Non-pigmented ciliary epithelial cell (primary cell): Measurements from ENCODE around the gene BCL2L11.
"Not testable (repeated sequence)": the region's sequence is repeated elsewhere in the genome, so short reads cannot be mapped to it uniquely, and the experiment has no call there.

Experiments used
- DNase-seq: peaks from one replicate; pipeline ENCODE4 v3.0.0-alpha.2; 2010; ENCODE audit warnings: low read depth

Gene BCL2L11, protein sequence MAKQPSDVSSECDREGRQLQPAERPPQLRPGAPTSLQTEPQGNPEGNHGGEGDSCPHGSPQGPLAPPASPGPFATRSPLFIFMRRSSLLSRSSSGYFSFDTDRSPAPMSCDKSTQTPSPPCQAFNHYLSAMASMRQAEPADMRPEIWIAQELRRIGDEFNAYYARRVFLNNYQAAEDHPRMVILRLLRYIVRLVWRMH

GRCh38 chr2:111120253-111121027 is at the start of gene BCL2L11:
BCL2L11 (plus strand) TSS chr2:111120914; CDS start chr2:111123746, 2,832 bp downstream.
- peak; percentile 47 for DNase-seq

GRCh38 chr2:111071600-111072171 is 49.0 kb upstream of the BCL2L11 start:
- DNase-seq, result peak; percentile 67

DNA sequence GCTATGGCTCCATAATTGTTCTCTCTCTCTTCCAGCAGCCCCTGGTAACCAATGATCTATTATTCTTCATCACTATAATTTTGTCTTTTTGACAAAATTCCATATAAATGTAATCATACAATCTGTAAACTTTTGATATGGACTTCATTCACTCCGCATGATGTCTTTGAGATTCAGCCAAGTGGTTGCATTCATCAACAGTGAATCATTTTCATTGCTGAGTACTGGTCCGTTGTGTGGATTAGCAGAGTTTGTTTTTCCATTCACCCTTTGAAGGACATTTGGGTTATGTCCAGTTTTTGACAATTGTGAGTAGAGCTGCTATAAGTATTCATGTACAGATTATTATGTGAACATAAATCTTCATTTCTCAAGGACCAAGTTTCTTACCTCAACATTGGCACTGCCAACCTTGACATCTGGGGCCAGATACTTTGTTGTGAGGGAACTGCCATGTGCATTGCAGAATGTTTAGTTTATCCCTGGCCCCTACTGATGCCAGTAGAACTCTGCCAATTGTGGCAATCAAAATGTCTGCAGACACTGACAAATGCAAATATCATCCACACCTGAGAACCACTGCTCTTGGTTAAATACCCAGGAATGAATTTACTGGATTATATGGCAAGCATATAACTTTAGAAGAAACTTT is 48.4 kb upstream of the BCL2L11 start:
- peak; percentile 77 for DNase-seq

DNA sequence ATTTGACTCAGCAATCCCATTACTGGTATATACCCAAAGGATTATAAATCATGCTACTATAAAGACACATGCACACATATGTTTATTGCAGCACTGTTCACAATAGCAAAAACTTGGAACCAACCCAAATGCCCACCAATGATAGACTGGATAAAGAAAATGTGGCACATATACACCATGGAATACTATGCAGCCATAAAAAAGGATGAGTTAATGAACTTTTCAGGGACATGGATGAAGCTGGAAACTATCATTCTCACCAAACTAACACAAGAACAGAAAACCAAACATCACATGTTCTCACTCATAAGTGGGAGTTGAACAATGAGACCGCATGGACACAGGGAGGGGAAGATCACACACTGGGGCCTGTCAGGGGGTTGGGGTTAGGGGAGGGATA is 38.1 kb upstream of the BCL2L11 start:
- not testable (repeated sequence) for DNase-seq

GRCh38 chr2:111091811-111092211 is 28.9 kb upstream of the BCL2L11 start:
- no peak for DNase-seq

DNA sequence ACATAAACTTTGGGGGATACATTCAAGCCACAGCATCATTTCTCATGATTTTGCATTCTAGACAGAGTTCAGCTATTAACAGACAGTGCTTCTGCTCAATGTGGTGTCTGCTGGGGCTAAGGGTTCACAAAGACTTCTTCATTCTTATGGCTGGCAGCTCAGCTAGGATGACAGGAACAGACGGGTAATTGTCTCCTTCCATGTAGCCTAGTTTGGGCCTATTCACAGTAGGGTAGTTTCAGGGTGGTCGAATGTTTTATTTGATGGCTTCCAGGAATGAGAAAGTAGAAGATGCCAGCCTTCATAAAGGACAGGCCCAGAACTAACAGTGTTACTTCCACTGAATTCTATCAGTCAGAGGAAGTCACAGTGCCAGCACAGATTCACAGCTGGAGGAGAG is 26.0 kb upstream of the BCL2L11 start:
- no peak for DNase-seq

- no peak for DNase-seq
These were observed 25.3 kb upstream of the BCL2L11 start for GRCh38 chr2:111095434-111095833.

GRCh38 chr2:111099402-111099801 is 21.3 kb upstream of the BCL2L11 start:
- DNase-seq, result no peak

- DNase-seq, result no peak
These were observed 20.5 kb upstream of the BCL2L11 start for GRCh38 chr2:111100087-111100764.

DNA sequence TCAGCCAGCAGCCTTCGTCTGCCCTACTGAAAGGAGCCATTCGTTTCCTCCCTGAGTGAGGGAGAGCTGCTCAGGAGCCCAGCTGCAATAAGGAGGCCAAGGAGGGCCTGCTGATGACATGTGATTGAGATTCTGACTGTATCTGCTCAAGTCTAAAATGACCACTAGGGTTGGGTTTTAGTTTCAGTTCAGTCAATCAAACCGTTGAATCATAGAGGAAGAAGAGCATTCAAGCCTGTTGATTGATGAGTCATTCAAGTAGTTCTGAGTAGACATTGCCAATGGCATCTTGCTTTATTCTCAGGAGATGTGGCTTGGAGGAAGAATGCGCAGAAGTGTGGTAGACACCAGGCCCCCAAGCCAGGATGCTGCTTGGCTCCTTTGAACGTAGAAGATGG is 19.9 kb upstream of the BCL2L11 start:
- no peak for DNase-seq

GRCh38 chr2:111101592-111101991 is 19.1 kb upstream of the BCL2L11 start:
- no peak for DNase-seq

DNA sequence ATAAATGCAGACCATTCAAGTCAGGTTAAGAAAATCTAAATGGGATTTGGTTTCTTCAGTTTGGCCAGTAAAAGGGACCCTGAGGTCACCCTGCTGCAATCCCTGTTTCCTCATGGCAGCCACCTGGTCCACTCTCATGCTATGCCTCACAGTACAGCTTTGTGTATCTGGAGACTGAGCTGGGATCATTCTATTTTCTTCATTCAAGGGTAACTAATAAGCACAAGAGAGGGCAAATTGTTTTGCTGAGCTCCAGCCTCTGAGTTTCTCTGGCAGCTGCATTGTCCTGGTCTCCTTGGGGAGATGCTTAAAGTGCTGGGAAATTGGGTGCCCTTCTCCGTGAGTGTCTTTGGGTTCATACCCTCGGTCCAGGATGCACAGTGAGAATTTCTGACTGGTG is 18.5 kb upstream of the BCL2L11 start:
- no peak for DNase-seq

GRCh38 chr2:111105926-111106325 is 14.8 kb upstream of the BCL2L11 start:
- DNase-seq, result no peak

GRCh38 chr2:111106706-111107105 is 14.0 kb upstream of the BCL2L11 start:
- DNase-seq, result no peak

GRCh38 chr2:111108745-111109271 is 11.9 kb upstream of the BCL2L11 start:
- no peak for DNase-seq

GRCh38 chr2:111111101-111111755 is 9.5 kb upstream of the BCL2L11 start:
- DNase-seq, result no peak

GRCh38 chr2:111113838-111114237 is 6.9 kb upstream of the BCL2L11 start:
- no peak for DNase-seq

DNA sequence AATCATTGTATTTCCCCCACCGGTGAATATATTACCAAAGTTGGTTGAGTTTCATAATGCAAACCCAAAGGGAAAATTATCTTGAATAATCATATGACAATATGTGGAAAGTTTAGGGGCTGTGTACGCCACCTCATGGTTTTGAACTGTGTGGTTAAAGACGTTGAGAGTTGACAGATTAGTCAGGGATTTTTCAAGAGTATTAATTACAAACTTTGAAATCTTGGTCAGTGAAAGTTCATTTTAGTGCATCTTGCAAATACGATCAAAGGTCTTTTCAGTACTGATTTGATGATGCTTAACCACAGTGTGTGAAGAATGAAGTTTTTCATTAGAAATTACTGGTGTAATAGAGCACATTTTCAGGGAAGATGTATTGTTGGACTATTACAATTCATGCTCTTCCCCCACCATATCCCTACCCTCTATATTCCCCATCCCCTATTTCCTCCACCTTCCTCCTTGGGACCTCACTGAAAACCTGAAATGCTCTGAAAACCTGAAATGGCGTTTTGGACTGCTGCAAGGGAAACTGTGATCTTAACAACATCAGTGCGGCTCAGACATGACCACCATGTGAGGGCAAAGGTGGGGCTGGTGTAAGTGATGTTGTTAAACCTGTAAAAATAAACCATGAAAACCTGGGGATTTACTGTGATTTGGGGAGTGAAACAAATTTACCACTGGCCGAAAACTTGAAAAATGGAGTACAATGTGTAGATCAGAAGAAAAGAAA is 4.5 kb upstream of the BCL2L11 start:
- DNase-seq, result no peak

GRCh38 chr2:111116843-111117597 is 3.7 kb upstream of the BCL2L11 start:
- DNase-seq, result no peak
